Measurements from ENCODE around the gene C14orf180. TPM values are rescaled to one million over a fixed set of nuclear protein-coding genes. Genes with fewer than 3 reads are reported as not detected.
A peak's percentile ranks its signal among the peaks of the same experiment; 100 is the strongest.

C14orf180 gene
- total and polyA plus RNA-seq, 2 donors: 0.42 to 1.2 TPM

DNA sequence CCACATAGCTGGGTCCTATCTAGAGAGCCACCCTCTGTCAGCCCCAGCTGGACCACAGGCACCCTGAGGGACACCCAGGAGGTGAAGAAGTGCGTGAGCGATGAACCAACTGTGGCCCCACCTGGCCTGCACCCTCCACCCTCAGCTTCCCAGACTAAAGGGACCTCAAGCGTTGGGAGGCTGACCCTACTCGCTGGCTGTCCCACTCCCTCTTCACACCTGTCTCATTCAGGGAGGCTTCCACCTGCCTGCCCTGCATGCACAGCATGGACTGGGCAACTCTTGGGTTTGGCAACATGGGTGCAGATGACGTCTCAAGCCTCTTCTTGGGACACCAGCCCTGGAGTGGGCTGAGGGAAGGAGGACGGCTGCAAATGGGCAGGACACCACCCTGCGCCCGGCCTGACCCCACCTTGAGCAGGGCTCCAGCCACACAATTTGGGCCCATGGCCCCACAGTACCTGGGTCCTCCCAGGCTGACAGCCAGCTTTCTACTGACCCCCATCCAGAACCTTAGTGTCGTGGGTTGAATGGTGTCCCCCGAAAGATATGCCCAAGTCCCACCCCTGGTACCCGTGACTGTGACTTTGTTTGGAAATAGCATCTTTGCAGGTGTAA lies 22.9 kb downstream of the C14orf180 start:
- no peak for DNase-seq (ENCODE audit: extremely low spot score)
- WGBS: 91% methylated on average over 11 of the region's 11 CpGs
- H3K4me3 ChIP-seq (ENCODE audit: low read depth, low read length): no peak overlapping the region

DNA sequence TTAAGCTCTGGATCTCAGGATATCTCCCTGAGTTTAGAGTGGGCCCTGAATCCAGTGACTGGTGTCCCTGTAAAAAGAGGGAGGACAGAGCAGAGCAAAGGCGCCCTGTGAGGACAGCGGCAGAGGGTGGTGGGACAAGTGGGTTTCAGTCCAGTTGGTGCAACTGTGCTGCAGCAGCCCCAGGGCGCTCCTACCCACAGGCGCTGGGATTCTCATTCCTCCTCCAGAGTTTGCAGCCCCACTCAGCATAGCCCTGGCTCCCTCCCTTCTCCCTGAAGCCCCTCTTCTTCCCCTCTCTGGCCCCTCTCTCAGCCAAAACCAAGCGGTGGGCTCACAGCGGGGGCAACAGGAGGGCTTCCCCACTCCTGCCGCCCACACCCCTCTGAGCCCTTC lies 23.4 kb downstream of the C14orf180 start:
- H3K4me1 ChIP-seq (ENCODE audit: insufficient read depth): no peaks in the 10 kb centered on the region
- no peak for DNase-seq (ENCODE audit: extremely low spot score)
- no peaks in the 10 kb centered on the region for H3K36me3 ChIP-seq (ENCODE audit: insufficient read depth)
- whole genome bisulfite sequencing: 82% methylated on average over 7 of the region's 7 CpGs
- H3K27ac ChIP-seq (ENCODE audit: low read depth): no peak overlapping the region
- no peak overlapping the region for H3K4me3 ChIP-seq (ENCODE audit: low read depth, low read length)

More for the DNA sequence above, 22.9 kb downstream of the C14orf180 start:
- Histone ChIP-seq H3K27ac (ENCODE audit: low read depth) (no peak overlapping the region), H3K4me1 (ENCODE audit: insufficient read depth) (no peaks in the 10 kb centered on the region), H3K36me3 (ENCODE audit: insufficient read depth) (no peaks in the 10 kb centered on the region)

DNA sequence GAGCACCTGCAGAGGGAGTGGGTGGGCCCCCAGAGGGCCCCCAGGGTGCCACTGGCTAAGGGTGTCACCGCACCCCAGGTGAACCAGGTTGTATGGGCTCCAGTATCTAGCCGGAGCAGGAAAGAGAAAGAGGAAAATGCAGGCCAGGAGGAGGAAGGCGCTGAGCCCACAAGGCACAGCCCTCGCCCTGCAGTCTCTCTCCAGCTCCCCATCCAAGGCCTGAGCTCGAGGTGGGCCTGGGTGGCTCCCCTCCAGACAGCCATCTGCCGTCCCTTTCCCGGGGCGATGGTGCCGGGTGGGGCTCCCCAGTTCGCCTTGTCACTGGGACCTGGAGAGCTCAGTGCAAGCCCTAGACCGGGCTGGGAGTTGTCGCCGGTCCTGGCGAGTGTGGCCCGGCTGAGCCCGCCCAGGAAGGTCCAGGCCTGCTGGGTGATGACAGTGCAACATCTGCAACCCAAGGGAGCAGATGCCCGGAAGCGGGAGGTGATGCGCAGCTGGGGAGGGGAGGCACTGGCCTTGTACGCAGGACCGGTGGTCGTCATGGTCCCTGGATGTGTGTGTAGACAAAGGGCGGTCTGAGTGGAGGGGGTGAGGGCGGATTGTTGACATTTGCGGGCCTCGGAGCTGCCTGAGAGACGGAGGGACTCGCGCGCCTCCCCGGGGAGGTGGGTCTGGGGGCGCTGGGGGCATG lies 24.3 kb downstream of the C14orf180 start:
- Histone ChIP-seq H3K36me3 (ENCODE audit: insufficient read depth) (no peaks in the 10 kb centered on the region), H3K4me3 (ENCODE audit: low read depth, low read length) (no peak overlapping the region), H3K4me1 (ENCODE audit: insufficient read depth) (no peaks in the 10 kb centered on the region), H3K27ac (ENCODE audit: low read depth) (no peak overlapping the region)
- no peak for DNase-seq (ENCODE audit: extremely low spot score)
- WGBS: 28% methylated on average over 32 of the region's 32 CpGs

GRCh38 chr14:104604458-104605449 lies 25.2 kb downstream of the C14orf180 start, which contains the start of gene TMEM179:
Gene TMEM179 (minus strand): TSS chr14:104604772. CDS start chr14:104604741, 31 bp downstream.
- no peak within 1 kb of the TSS for H3K27ac ChIP-seq (ENCODE audit: low read depth)
- H3K4me1 ChIP-seq (ENCODE audit: insufficient read depth): no peaks in the 10 kb centered on the region
- H3K36me3 ChIP-seq (ENCODE audit: insufficient read depth): no peaks in the 10 kb centered on the region
- WGBS: 5% methylated on average over 91 of the region's 91 CpGs
- no peak for DNase-seq (ENCODE audit: extremely low spot score)
- peak within 1 kb of the TSS; percentile 1 for H3K4me3 ChIP-seq (ENCODE audit: low read depth, low read length)

DNA sequence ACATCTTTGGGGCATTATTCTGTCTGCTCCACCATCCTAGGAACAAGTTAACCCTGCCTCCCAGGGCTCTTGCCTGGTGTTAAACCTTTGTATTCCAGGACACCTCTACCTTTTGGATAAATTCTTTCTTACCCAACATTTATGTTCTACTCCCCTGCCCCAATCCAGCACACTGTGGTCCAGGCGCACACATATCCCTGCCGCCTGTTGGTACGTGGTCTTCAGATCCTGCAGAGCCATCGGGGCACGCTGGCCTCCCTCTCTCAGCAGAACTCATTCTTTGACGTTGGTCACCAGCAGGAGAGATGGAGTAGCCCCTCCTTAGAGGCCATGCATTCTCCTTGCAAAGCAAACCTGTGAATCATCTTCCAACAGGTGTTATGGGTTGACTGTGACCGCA lies 30.1 kb downstream of the C14orf180 start:
- Histone ChIP-seq H3K27ac (ENCODE audit: low read depth) (no peak overlapping the region), H3K4me3 (ENCODE audit: low read depth, low read length) (no peak overlapping the region), H3K36me3 (ENCODE audit: insufficient read depth) (no peaks in the 10 kb centered on the region), H3K4me1 (ENCODE audit: insufficient read depth) (no peaks in the 10 kb centered on the region)
- DNase-seq (ENCODE audit: extremely low spot score): no peak
- 83% methylated on average over 7 of the region's 7 CpGs for WGBS

GRCh38 chr14:104610749-104611310 lies 31.3 kb downstream of the C14orf180 start:
- Histone ChIP-seq H3K4me1 (ENCODE audit: insufficient read depth) (no peaks in the 10 kb centered on the region), H3K4me3 (ENCODE audit: low read depth, low read length) (no peak overlapping the region), H3K36me3 (ENCODE audit: insufficient read depth) (no peaks in the 10 kb centered on the region), H3K27ac (ENCODE audit: low read depth) (no peak overlapping the region)
- no peak for DNase-seq (ENCODE audit: extremely low spot score)
- WGBS: 62% methylated on average over 4 of the region's 4 CpGs

GRCh38 chr14:104611881-104612280 lies 32.3 kb downstream of the C14orf180 start:
- H3K27ac ChIP-seq (ENCODE audit: low read depth): no peak overlapping the region
- 55% methylated on average over 8 of the region's 8 CpGs for WGBS
- no peak for DNase-seq (ENCODE audit: extremely low spot score)
- no peaks in the 10 kb centered on the region for H3K4me1 ChIP-seq (ENCODE audit: insufficient read depth)
- H3K4me3 ChIP-seq (ENCODE audit: low read depth, low read length): no peak overlapping the region
- H3K36me3 ChIP-seq (ENCODE audit: insufficient read depth): no peaks in the 10 kb centered on the region

DNA sequence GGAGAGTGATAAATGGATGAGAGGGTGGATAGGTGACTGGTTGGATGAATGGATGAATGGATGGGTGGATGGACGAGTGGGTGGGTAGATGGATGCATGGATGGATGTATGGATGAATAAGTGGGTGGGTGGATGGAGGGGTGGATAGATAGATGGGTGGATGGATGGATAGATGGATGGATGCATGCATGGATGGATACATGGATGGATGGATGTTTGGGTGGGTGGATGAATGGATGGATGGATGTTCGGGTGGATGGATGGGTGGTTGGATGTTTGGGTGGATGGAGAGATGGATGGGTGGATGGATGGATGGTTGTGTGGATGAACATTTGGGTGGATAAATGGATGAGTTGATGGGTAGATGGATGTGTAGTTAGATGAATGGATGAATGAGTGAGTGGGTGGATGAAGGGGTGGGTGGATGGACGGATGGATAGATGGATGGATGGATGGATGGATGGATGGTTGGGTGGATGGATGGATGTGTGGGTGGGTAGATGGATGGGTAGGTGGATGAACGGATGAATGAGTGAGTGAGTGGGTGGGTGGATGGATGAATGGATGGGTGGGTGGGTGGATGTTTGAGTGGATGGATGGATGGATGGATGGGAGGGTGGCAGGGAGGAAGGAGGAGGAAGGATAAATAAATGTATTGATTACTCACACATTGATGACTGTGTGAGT lies 34.7 kb downstream of the C14orf180 start:
- 71% methylated on average over 4 of the region's 4 CpGs for WGBS
- no peak for DNase-seq (ENCODE audit: extremely low spot score)
- Histone ChIP-seq H3K4me1 (ENCODE audit: insufficient read depth) (no peaks in the 10 kb centered on the region), H3K27ac (ENCODE audit: low read depth) (no peak overlapping the region), H3K36me3 (ENCODE audit: insufficient read depth) (no peaks in the 10 kb centered on the region), H3K4me3 (ENCODE audit: low read depth, low read length) (no peak overlapping the region)

- H3K27ac ChIP-seq (ENCODE audit: low read depth): no peak overlapping the region
- H3K36me3 ChIP-seq (ENCODE audit: insufficient read depth): no peaks in the 10 kb centered on the region
- no peak for DNase-seq (ENCODE audit: extremely low spot score)
- no peaks in the 10 kb centered on the region for H3K4me1 ChIP-seq (ENCODE audit: insufficient read depth)
- 58% methylated on average over 5 of the region's 5 CpGs for WGBS
- H3K4me3 ChIP-seq (ENCODE audit: low read depth, low read length): no peak overlapping the region
Measured at GRCh38 chr14:104624939-104625338, 45.4 kb downstream of the C14orf180 start.

DNA sequence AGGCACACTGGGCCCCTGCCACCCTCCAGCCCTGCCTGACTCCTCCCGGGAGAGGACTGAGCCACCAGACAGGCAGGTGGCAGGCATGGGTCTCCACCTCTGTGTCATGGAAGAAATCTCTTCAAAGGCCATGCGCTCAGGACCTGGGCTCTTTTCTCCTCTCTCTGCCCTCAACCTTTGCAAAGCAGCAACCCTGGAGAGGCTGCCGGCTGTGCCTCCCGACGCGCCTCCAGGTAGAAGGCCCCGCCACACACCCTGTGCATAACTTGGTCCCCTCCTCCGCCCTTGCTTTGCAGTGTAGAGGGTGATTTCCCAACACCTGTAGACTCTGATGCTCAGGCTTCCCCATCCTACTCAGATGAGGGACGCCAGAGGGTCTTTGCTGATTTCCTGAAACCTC lies 53.2 kb downstream of the C14orf180 start:
- Histone ChIP-seq H3K4me1 (ENCODE audit: insufficient read depth) (no peaks in the 10 kb centered on the region), H3K36me3 (ENCODE audit: insufficient read depth) (no peaks in the 10 kb centered on the region), H3K27ac (ENCODE audit: low read depth) (no peak overlapping the region), H3K4me3 (ENCODE audit: low read depth, low read length) (no peak overlapping the region)
- WGBS: 86% methylated on average over 9 of the region's 9 CpGs
- no peak for DNase-seq (ENCODE audit: extremely low spot score)

GRCh38 chr14:104633276-104634137 lies 53.9 kb downstream of the C14orf180 start:
- Histone ChIP-seq H3K36me3 (ENCODE audit: insufficient read depth) (no peaks in the 10 kb centered on the region), H3K27ac (ENCODE audit: low read depth) (no peak overlapping the region)
- WGBS: 79% methylated on average over 24 of the region's 24 CpGs

GRCh38 chr14:104634138-104634760 lies 54.7 kb downstream of the C14orf180 start:
- H3K27ac ChIP-seq (ENCODE audit: low read depth): no peak overlapping the region
- no peak overlapping the region for H3K4me3 ChIP-seq (ENCODE audit: low read depth, low read length)
- DNase-seq (ENCODE audit: extremely low spot score): no peak
- H3K36me3 ChIP-seq (ENCODE audit: insufficient read depth): no peaks in the 10 kb centered on the region
- H3K4me1 ChIP-seq (ENCODE audit: insufficient read depth): no peaks in the 10 kb centered on the region
- 90% methylated on average over 20 of the region's 20 CpGs for WGBS

More at GRCh38 chr14:104633276-104634137, 53.9 kb downstream of the C14orf180 start:
- H3K4me3 ChIP-seq (ENCODE audit: low read depth, low read length): no peak overlapping the region
- no peaks in the 10 kb centered on the region for H3K4me1 ChIP-seq (ENCODE audit: insufficient read depth)
- DNase-seq (ENCODE audit: extremely low spot score): no peak

Measured in urinary bladder (tissue), 4 donors.